Hippocampal formation (tissue), 2 donors: ENCODE data around the gene FAM107B.
A peak's percentile ranks its signal among the peaks of the same experiment; 100 is the strongest.
"Not testable (repeated sequence)": the region's sequence is repeated elsewhere in the genome, so short reads cannot be mapped to it uniquely, and the experiment has no call there.

Experiments used
- DNase-seq, 2 donors: peaks; one replicate each; lab custom pipeline; 2025; lab: John Stamatoyannopoulos, UW

FAM107B gene

GRCh38 chr10:14664345-14664744, 110.4 kb downstream of the FAM107B start:
- no peak for DNase-seq

- DNase-seq = no peak
Observed at GRCh38 chr10:14661818-14662217, 112.9 kb downstream of the FAM107B start.

- DNase-seq = no peak
Observed at GRCh38 chr10:14660831-14661230, 113.9 kb downstream of the FAM107B start.

GRCh38 chr10:14659626-14660196, 115.0 kb downstream of the FAM107B start:
- no peak for DNase-seq

- not testable (repeated sequence) for DNase-seq
Observed at GRCh38 chr10:14659137-14659536, 115.6 kb downstream of the FAM107B start.

GRCh38 chr10:14658331-14659127, 116.2 kb downstream of the FAM107B start:
- DNase-seq = no peak

- no peak for DNase-seq
Observed at GRCh38 chr10:14656052-14656730, 118.5 kb downstream of the FAM107B start.

- DNase-seq = no peak
Observed at GRCh38 chr10:14654821-14655382, 119.8 kb downstream of the FAM107B start.

GRCh38 chr10:14653271-14654161, 121.2 kb downstream of the FAM107B start:
- DNase-seq = peak in 1 of 2 donors; percentile 2

GRCh38 chr10:14652816-14653215, 121.9 kb downstream of the FAM107B start:
- DNase-seq = no peak

GRCh38 chr10:14652067-14652466, 122.6 kb downstream of the FAM107B start:
- no peak for DNase-seq

- DNase-seq = no peak
Observed at GRCh38 chr10:14649739-14650138, 125.0 kb downstream of the FAM107B start.

- no peak for DNase-seq
Observed at GRCh38 chr10:14648946-14649345, 125.8 kb downstream of the FAM107B start.

GRCh38 chr10:14648005-14648765, 126.5 kb downstream of the FAM107B start:
- peak; percentile 24 to 71 for DNase-seq

- no peak for DNase-seq
Observed at GRCh38 chr10:14645239-14645960, 129.3 kb downstream of the FAM107B start.

GRCh38 chr10:14639637-14640036, 135.1 kb downstream of the FAM107B start:
- DNase-seq = no peak

- no peak for DNase-seq
Observed at GRCh38 chr10:14635043-14635710, 139.5 kb downstream of the FAM107B start.

GRCh38 chr10:14634572-14634971, 140.1 kb downstream of the FAM107B start:
- not testable (repeated sequence) for DNase-seq

- DNase-seq = no peak
Observed at GRCh38 chr10:14625765-14626525, 148.8 kb downstream of the FAM107B start.
